ENCODE results near the gene UVRAG.

Gene UVRAG

GRCh38 chr11:75802913-75803820 lies 11.8 kb upstream of the UVRAG start:
- in situ Hi-C loops (cut with MboI; ENCODE audit: low sequenced_read_pairs), result no loop called here

DNA sequence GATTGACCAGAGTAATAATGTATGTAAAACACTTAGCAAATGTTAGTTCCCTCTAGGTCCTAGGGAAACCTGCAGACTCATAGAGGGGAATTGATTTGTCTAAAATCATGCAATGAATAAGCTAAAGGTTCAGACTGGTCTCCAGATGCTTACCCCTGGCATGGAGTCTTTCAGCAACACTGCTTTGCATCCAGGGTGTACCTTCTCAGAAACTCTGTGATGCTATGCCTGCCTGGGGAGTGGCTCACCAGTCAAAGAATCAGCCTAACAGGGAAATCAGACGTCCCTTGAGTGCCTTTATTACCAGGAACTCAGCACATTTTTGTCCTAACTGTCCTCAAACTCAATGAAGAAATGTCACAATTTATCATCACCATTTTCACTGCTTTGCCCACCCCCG lies 5.9 kb upstream of the UVRAG start:
- in situ Hi-C loops (cut with MboI; ENCODE audit: low sequenced_read_pairs), result no loop called here

- in situ Hi-C loops (cut with MboI; ENCODE audit: low sequenced_read_pairs), result no loop called here
These were observed 5.0 kb upstream of the UVRAG start for GRCh38 chr11:75809991-75810390.

DNA sequence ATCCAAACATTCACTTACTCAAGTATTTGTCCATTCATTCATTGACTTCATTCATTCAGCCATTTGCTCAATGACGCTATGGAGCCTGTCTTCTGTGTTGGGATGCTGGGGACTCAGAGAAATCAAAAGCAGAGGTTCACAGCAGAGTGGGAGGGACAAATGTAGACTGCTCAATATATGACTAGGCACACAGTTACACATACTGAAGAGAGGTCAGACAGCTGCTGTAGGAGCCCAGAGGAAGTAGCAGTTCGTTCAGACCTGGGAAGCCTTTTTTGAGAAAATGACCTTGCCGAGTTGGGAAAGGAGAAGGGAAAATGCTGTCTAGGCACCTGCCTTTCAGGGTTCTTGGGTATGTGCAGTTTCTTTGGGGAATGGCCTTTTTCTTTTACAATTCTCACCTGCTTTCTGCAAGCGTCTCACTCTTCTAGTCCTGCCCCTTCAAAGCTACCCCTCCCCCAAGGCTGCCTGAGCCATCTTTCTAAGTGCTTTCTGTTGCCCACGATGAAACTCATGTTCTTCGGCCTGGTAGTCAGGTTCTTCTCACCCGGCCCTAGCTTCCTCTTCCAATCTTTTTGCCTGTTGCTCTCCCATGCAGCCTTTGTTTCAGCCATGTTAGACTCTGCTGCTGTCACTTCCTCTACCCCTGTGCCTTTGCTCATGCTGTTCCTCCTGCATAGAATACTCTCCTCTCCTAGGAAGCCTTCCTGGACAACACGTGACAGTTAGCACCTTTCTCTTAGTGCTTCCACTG lies 4.2 kb upstream of the UVRAG start:
- in situ Hi-C loops (cut with MboI; ENCODE audit: low sequenced_read_pairs), result no loop called here

DNA sequence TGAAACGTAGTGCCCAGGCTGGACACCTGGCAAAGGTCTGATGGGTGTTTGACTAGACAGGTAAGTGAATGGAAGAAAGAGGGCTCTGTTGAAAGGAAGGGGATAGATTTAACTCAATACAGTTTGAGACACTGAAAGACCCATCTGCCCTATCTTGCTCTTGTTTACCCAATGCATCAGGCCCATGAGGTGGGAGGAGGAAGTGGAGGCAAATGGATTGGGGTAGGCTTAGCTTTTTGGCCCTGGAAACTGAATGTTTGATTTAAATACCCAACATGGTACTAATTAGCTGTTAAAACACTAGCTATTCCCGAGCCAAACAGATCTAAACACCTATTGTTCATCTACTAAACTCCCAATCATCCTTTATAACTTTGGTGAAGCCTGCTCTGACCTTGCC lies 3.5 kb upstream of the UVRAG start:
- in situ Hi-C loops (cut with MboI; ENCODE audit: low sequenced_read_pairs), result no loop called here

- in situ Hi-C loops (cut with MboI; ENCODE audit: low sequenced_read_pairs), result no loop called here
These were observed 2.4 kb upstream of the UVRAG start for GRCh38 chr11:75812542-75813040.

GRCh38 chr11:75813124-75813523 lies 1.9 kb upstream of the UVRAG start:
- in situ Hi-C loops (cut with MboI; ENCODE audit: low sequenced_read_pairs), result no loop called here

- in situ Hi-C loops (cut with MboI; ENCODE audit: low sequenced_read_pairs), result no loop called here
These were observed 1.4 kb upstream of the UVRAG start for GRCh38 chr11:75813622-75814039.

- in situ Hi-C loops (cut with MboI; ENCODE audit: low sequenced_read_pairs), result no loop called here
These were observed 690 bp upstream of the UVRAG start for GRCh38 chr11:75814363-75814676.

DNA sequence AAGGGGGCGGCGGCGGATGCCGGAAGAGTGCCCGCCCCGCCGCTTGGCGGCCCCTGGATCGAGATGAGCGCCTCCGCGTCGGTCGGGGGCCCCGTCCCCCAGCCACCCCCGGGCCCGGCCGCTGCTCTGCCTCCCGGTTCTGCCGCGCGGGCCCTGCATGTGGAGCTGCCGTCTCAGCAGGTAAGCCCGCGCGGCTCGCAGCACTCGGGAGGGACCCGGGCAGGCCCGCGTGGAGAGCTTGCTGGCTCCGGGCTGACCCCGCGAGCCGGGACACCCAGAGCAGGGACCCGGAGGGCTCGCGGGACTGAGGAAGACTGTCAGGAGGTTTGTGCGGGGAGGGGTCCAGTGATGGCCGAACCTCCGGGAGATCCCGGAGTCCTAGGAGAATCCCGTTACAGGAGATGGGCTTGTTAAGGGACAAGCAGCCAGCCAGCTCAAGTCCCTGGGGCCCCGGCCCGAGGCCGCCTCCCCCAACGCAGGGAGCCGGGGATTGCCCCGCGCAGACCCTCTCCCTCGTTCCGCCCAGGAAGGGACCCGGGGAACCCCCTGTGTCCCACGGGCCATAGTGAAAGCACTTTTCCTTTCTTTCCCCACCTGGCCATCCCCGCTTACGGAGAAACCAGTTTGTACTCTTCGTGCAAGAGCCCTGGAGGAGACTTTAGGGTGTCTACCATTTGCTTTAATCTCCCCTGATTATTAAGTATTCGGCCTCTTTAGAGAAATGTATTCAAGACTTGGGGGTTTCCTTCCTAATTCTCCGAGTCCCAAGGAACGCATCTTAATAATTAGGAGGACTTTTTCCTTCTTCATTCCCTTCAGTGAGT lies 547 bp downstream of the UVRAG start:
- in situ Hi-C loops (cut with MboI; ENCODE audit: low sequenced_read_pairs), result no loop called here

DNA sequence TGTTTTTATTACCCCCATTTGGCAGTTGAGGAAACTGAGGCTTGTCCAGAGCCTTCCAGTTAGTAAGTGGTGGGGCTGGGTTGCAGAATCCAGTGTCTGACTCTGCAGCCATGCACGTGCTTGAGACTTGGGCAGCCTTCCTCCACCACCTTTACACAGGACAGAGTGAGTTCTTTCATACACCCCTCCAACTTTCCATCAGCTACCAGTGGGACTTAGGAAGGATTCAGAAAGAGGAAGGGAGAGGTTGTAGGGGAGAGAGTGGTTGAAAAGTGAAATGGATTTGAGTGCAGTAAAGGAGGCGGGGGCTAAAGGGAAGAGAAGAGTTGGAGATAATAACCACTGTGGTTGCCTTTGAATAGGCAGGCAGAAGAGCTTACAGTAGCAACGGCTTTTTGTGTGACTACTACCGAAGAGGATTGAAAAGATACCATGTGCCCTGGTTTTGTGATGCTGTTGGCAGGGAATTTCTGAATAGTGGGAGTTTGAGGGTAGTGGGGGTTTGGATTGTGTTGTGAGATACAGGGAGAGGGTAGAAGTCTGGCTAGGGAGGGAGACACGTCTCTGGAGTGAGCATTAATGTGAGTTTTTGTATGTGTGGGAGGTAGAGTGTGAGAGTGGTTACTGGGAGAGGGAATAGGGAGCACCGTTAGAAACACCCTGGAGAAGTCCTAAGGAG lies 1.7 kb downstream of the UVRAG start:
- in situ Hi-C loops (cut with MboI; ENCODE audit: low sequenced_read_pairs), result no loop called here

- in situ Hi-C loops (cut with MboI; ENCODE audit: low sequenced_read_pairs), result no loop called here
These were observed 5.6 kb downstream of the UVRAG start for GRCh38 chr11:75820645-75821044.

DNA sequence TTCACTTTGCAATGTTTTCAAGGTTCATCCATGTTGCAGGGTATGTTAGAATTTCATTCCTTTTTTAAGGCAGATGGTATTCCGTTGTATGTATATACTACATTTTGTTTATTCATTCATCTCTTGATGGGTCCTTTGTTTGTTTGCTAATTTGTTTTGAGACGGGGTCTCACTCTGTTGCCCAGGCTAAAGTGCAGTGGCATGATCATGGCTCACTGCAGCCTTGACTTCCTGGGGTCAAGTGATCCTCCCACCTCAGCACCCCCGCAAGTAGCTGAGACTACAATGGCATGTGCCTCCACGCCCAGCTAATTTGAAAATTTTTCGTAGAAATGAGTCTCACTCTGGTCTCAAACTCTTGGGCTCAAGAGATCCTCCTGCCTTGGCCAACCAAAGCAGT lies 6.2 kb downstream of the UVRAG start:
- in situ Hi-C loops (cut with MboI; ENCODE audit: low sequenced_read_pairs), result no loop called here

DNA sequence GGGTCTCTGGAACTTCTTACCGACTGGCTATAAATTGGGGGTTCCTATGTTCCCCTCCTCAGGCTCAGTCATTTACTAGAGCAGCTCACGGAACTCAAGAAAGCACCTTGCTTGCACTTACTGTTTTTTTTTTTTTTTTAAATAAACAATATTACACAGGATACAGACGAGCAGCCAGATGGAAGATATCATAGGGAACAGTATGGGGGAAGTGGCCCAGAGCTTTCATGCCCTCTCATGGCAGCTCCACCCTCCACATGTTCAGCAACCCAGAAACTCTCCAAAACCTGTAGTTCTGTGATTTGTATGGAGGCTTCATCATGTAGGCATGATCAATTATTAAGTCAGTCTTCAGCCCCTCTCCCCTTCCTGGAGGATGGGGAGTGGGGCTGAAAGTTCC lies 7.5 kb downstream of the UVRAG start:
- in situ Hi-C loops (cut with MboI; ENCODE audit: low sequenced_read_pairs), result no loop called here

DNA sequence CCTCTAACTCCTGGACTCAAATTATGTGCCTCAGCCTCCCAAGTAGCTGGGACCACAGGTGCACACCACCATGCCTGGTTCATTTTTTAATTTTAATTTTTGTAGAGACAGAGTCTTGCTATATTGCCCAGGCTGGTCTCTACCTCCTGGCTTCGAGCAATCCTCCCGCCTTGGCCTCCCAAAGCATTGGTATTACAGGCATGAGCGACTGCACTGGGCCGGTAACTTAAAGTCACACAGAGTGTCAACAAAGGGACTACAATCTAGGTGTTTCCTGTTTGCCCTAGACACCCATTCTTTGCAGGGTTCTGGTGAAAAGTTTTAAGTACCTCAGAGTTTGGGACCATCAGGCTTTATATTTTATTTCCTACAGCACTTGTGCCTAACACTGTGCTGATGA lies 8.4 kb downstream of the UVRAG start:
- in situ Hi-C loops (cut with MboI; ENCODE audit: low sequenced_read_pairs), result no loop called here

DNA sequence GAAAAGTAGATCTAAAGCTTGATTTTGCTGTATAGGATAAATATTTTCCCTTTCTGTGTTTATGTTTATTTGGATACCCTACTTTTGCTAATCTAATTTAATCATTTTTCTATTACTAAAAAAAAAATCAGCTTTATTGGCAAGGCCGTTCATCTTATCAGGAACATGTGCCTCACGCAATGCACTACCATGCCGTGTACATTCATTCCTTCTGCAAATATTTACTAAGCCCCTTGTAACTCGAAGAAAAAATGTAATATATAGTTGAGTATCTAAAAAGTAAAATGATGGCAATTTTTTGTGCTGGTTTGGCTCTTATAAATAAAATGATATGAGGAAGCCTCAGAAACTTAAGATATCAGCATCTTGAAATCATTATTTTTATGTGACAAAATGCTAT lies 8.9 kb downstream of the UVRAG start:
- in situ Hi-C loops (cut with MboI; ENCODE audit: low sequenced_read_pairs), result no loop called here

DNA sequence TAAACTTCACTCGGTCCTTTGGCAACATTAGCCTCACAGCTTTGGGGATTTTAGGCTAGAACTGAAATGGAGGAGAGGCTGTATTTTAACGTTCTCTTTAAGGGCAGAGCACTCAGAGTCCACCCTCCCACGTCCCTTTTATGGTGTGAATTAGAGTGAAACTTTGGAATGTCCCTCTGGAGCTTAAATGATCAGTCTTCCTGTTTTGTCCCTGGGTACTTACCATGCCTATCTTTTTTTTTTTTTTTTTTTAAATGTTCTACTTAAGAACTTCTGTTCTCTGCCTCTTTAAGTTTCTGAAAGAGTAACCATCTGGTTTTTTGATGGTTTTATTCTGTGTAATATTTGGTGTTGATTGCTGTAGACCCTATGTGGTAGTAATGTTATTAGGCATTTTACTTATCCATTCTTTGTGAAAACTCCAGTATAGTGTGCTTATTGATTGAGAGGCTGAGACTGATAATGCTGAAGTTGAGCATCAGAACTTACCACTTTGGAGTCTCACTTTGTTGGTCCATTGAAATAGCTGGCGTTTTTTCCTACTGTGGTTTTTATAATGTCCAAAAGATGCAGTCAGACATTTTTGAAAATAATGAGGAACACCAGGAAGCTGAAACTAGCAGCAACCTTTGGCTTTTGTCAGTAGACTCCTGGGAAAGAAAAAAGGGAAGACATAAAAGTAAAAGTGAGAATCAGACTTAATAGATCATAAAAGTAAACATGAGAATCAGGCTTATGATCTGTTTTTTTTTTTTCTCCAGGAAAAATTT lies 11.6 kb downstream of the UVRAG start:
- in situ Hi-C loops (cut with MboI; ENCODE audit: low sequenced_read_pairs), result no loop called here

DNA sequence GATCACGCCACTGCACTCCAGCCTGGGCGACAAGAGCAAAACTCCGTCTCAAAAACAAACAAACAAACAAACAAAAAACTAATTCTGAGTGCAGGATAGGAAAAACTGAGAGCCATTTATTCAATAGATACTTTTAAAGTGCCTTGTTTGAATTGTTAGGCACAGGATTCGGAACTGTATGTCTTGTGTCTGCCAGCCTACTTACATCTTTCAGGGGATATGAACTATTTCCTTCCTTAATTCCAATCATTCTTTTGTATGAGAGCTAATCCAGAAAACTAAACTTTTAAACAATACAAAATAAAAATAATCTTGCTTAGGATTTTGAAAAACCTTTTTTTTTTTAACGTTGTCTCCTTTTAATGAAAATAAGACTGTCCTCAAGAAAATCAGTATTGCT lies 12.6 kb downstream of the UVRAG start:
- in situ Hi-C loops (cut with MboI; ENCODE audit: low sequenced_read_pairs), result no loop called here

GRCh38 chr11:75831915-75832502 lies 17.0 kb downstream of the UVRAG start:
- in situ Hi-C loops (cut with MboI; ENCODE audit: low sequenced_read_pairs), result no loop called here

DNA sequence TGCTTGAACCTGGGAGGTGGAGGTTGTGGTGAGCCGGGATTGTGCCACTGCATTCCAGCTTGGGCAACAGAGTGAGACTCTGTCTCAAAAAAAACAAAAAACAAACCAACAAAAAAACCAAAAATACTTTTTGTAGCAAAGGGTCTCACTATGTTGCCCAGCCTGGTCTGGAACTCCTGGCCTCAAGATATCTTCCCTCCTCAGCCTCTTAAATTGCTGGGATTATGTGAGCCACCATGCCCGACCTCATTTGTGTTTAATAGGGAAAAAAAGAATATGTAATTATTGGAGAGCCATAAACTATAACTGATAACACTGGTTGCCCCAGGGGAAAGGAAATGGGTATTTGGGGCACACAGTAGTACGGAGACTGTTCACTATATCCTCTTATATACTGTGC lies 19.7 kb downstream of the UVRAG start:
- in situ Hi-C loops (cut with MboI; ENCODE audit: low sequenced_read_pairs), result no loop called here

All from hTERT RPE-1 (cell line).